AG04449 (cell line): ENCODE results near the gene CALCOCO1.

Experiments
- CTCF ChIA-PET: fragments of 350-600 bp; formaldehyde crosslinking; extraction: SDS; loops from one replicate; lab custom pipeline; 2021; ENCODE audit warnings: antibody characterized with exemption; lab: Yijun Ruan, JAX
- POLR2A ChIA-PET: fragments of 400-600, 350-600 bp; formaldehyde crosslinking; extraction: SDS; loops from one replicate; lab custom pipeline; 2020; ENCODE audit warnings: antibody characterized with exemption, inconsistent platforms; lab: Yijun Ruan, JAX
- DNase-seq: peaks from one replicate; pipeline ENCODE4 v3.0.0-alpha.2; 2010; ENCODE audit warnings: low read depth, low spot score
- H3K4me3 ChIP-seq: 2 replicates; pipeline ENCODE4 v1.5.1; 2011; ENCODE audit warnings: low read depth, mild to moderate bottlenecking, control low read depth, low read length
- TF ChIP-seq, protein P1 (sequence below): IDR thresholded peaks from one replicate; pipeline ENCODE4 v1.5.1; 2011; ENCODE audit warnings: mild to moderate bottlenecking, moderate library complexity, low read length, control low read depth, inconsistent platforms; ENCODE audit not compliant: insufficient read depth; ENCODE audit errors: missing control alignments

The CALCOCO1 gene

DNA sequence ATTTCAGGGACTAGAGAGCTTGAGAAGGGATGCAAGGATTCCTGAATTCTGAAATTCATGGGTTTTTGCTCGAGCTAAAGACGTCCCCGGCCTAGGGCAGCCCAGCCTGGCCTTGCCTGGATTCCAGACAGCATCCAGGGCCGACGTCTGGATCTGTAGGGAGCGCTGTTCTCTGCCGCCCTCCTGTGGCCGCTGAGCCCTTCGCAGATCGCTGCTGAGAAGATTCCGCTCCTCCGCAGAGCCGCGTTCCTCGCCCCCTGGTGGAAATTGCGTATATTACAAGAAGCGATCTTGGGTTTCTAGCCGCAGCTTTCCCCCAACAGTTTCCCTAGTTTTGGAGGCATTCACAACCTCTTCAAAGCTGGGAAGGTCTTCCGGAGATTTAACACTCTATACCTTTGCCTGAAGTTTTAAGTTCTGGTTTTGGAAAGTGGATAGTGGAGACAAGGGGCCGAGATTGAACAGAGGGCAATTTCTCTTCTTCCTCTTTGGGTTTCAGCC is 19.4 kb upstream of the CALCOCO1 start:
- H3K4me3 ChIP-seq: no peak overlapping the region
- ChIA-PET CTCF (interaction anchor here (0.6 to 24.8 kb wide), 66 partner anchors 10 to 595 kb away, joined by 3 to 941 read pairs (median 5); partner anchors contain the start of genes ATP5MC2, CALCOCO1, HOXC10 and HOXC11), POLR2A (no interaction called here)
- DNase-seq: no peak
- TF ChIP-seq, protein P1, sequence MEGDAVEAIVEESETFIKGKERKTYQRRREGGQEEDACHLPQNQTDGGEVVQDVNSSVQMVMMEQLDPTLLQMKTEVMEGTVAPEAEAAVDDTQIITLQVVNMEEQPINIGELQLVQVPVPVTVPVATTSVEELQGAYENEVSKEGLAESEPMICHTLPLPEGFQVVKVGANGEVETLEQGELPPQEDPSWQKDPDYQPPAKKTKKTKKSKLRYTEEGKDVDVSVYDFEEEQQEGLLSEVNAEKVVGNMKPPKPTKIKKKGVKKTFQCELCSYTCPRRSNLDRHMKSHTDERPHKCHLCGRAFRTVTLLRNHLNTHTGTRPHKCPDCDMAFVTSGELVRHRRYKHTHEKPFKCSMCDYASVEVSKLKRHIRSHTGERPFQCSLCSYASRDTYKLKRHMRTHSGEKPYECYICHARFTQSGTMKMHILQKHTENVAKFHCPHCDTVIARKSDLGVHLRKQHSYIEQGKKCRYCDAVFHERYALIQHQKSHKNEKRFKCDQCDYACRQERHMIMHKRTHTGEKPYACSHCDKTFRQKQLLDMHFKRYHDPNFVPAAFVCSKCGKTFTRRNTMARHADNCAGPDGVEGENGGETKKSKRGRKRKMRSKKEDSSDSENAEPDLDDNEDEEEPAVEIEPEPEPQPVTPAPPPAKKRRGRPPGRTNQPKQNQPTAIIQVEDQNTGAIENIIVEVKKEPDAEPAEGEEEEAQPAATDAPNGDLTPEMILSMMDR: peak; percentile 100

DNA sequence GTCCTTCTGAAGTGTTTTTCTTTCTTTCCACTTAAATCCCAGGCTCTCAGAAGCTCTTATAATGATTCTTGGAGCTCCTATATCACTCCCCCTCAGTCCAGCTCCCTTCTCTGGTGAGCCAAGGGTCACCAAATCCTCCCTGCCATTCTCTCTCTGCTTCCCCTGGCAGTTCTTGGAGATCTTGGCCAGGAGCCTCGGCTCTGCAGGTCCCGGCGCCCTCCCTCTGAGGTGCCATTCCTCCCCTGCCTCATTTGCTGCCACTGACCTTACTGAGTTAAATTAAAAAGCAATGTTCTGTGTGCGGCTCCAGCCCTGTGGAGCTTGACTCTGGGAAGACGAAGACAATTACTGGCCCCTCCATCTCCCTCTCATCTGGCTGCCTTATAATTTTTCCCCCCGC is 17.5 kb upstream of the CALCOCO1 start:
- ChIA-PET CTCF (interaction anchor here (0.6 to 24.8 kb wide), 27 partner anchors 10 to 615 kb away, joined by 3 to 941 read pairs (median 7); partner anchors contain the start of genes ATP5MC2, CALCOCO1, CISTR and HOXC10), POLR2A (no interaction called here)
- H3K4me3 ChIP-seq: no peak overlapping the region
- TF ChIP-seq, protein P1: no peak
- DNase-seq: no peak

DNA sequence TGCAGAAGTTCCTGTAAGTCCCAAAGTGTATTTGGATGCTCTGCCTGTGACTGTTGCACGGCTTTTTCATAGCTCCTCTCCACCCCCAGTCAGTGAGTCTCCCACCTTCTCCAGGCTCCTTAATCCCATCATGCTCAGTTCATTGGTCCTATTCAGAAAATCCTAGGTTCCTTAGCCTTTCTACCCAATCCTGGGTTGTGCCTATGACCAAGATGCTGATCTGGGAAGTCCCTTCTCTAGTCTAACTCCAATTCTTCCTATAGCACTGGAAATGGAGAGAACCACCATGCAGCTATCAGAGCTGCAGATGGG is 16.8 kb upstream of the CALCOCO1 start:
- H3K4me3 ChIP-seq: no peak overlapping the region
- ChIA-PET CTCF (interaction anchor here (0.6 to 24.8 kb wide), 28 partner anchors 11 to 615 kb away, joined by 3 to 941 read pairs (median 7); partner anchors contain the start of genes ATP5MC2, CALCOCO1, CISTR and HOXC10), POLR2A (interaction anchor here (0.7 kb wide), 1 partner anchor 44 kb away, joined by 3 read pairs; no protein-coding TSS in a partner anchor)
- DNase-seq: no peak
- TF ChIP-seq, protein P1: no peak

DNA sequence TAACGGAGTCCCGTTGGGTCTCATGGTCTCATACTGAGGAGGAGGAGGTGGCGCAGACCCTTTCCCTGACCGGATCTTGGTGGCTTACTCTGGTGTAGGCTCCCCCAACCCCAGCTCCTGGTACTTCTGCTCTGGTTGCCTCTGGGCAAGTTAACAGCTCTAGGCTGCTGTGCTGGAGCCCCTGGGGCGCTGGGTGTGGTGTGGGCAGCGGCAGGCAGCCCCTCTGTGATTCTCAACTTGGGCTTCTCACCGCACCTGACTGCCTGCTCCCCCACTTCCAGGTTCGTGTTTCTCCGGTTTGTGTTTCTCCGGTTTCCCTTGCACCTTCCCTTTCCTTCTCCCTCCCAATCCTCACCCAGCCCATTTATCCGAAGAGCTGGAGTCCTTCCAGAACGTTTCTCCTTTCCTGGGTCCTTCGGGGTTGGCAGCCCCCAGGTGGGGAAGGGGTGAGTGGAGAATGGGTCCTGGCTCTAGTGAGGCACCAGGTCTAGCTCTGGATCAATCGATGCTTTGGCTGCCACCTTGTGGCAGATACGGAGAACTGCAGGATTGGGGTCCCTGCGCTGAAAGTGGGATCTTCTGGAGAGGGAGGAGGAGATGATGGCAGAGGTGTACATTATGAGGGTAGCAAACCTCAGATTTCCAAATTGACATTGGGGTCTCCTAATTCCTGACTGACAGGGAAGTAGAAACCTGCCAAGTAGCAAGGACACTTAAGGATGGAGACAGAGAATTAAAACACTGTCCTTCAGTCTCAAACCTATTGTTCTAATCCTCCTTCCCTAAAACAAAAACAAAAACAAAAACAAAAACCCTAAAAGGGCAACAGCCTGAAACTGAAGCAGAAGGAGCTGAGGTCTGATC is 16.2 kb upstream of the CALCOCO1 start:
- POLR2A ChIA-PET: interaction anchor here (0.6 to 0.7 kb wide), 2 partner anchors 43 to 230 kb away, joined by 3 read pairs; no protein-coding TSS in a partner anchor
- no peak overlapping the region for H3K4me3 ChIP-seq
- TF ChIP-seq, protein P1: peak; percentile 89
- CTCF ChIA-PET: interaction anchor here (0.7 to 24.8 kb wide), 27 partner anchors 11 to 616 kb away, joined by 3 to 941 read pairs (median 7); partner anchors contain the start of genes ATP5MC2, CALCOCO1, CISTR and HOXC10
- DNase-seq: no peak

DNA sequence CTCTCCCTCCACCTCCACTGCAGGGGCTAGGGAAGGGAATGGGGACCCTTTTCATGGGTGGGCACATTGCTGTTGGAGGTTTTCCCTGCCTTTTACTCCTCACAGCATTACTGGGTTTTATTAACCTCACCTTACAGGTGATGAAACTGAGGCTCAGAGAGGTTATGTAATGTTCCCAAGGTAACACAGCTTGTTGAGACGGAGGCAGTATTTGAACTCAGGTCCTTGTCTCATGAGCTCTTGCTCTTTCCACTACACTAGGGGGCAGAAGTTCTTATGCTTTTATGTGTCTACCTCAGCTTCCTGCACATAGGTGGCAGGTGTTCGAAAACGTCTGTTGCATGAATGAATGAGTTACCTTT is 12.9 kb upstream of the CALCOCO1 start:
- no peak for DNase-seq
- ChIA-PET POLR2A (no interaction called here), CTCF (interaction anchor here (1.3 to 24.8 kb wide), 6 partner anchors 10 to 197 kb away, joined by 3 to 941 read pairs (median 390); partner anchors contain the start of genes CALCOCO1 and CISTR)
- H3K4me3 ChIP-seq: no peak overlapping the region
- TF ChIP-seq, protein P1: no peak
